Keratinocyte (primary cell): ENCODE results near the gene ARHGEF6. TPM values are rescaled to one million over a fixed set of nuclear protein-coding genes. Genes with fewer than 3 reads are reported as not detected.

ENCODE experiments used
- DNase-seq: peaks from one replicate; pipeline ENCODE4 v3.0.0-alpha.2; 2011; ENCODE audit warnings: low read depth, missing footprints, low spot score
- FAIRE-seq: peaks from 2 replicates; lab custom pipeline; 2011; peaks lifted over from hg19 to GRCh38; lab: Jason Lieb, UNC
- H2AFZ ChIP-seq: 2 replicates; pipeline ENCODE4 v1.6.0; 2012; ENCODE audit warnings: low read length, control low read depth, inconsistent platforms; ENCODE audit not compliant: control insufficient read depth
- H3K27ac ChIP-seq: 2 replicates; pipeline ENCODE4 v1.5.1; 2011; ENCODE audit warnings: low read length; ENCODE audit not compliant: control insufficient read depth, insufficient read depth
- H3K27me3 ChIP-seq: 3 replicates; pipeline ENCODE4 v1.6.0; 2011; ENCODE audit warnings: low read length; ENCODE audit not compliant: control insufficient read depth, insufficient read depth; ENCODE audit errors: extremely low read depth
- H3K36me3 ChIP-seq, 2 experiments: 2 replicates in 1 of 2; 3 replicates in 1 of 2; pipeline ENCODE4 v1.5.1; 2011; ENCODE audit warnings: low read length in 2 of 2, mild to moderate bottlenecking in 1 of 2; ENCODE audit not compliant: control insufficient read depth in 2 of 2, insufficient read depth in 2 of 2; ENCODE audit errors: extremely low read depth in 1 of 2
- H3K4me1 ChIP-seq: 3 replicates; pipeline ENCODE4 v1.5.1; 2011; ENCODE audit warnings: low read length; ENCODE audit not compliant: control insufficient read depth, insufficient read depth; ENCODE audit errors: extremely low read depth
- H3K4me2 ChIP-seq: 3 replicates; pipeline ENCODE4 v1.6.0; 2011; ENCODE audit warnings: low read depth, low read length; ENCODE audit not compliant: control insufficient read depth, insufficient read depth; ENCODE audit errors: extremely low read depth
- H3K4me3 ChIP-seq, 3 experiments: fragments of 200-600 bp in 1 of 3; sonication (generic) in 1 of 3; 2 replicates in 2 of 3; 3 replicates in 1 of 3; pipeline ENCODE4 v1.5.1; 2011 to 2016; ENCODE audit warnings: low read length in 3 of 3, mild to moderate bottlenecking in 3 of 3, control low read depth in 2 of 3, inconsistent platforms in 1 of 3, low read depth in 1 of 3, mixed read lengths in 1 of 3, mixed run types in 1 of 3, moderate library complexity in 1 of 3; ENCODE audit not compliant: control insufficient read depth in 2 of 3, insufficient read depth in 2 of 3; ENCODE audit errors: extremely low read depth in 1 of 3
- H3K79me2 ChIP-seq: 2 replicates; pipeline ENCODE4 v1.6.0; 2012; ENCODE audit warnings: low read length; ENCODE audit not compliant: control insufficient read depth, insufficient read depth
- H3K9ac ChIP-seq: 3 replicates; pipeline ENCODE4 v1.6.0; 2011; ENCODE audit warnings: low read length; ENCODE audit not compliant: control insufficient read depth, insufficient read depth; ENCODE audit errors: extremely low read depth
- H3K9me1 ChIP-seq: 3 replicates; pipeline ENCODE4 v1.6.0; 2011; ENCODE audit warnings: low read length; ENCODE audit not compliant: control insufficient read depth, insufficient read depth; ENCODE audit errors: extremely low read depth
- H3K9me3 ChIP-seq: 2 replicates; pipeline ENCODE4 v1.5.1; 2012; ENCODE audit warnings: low read depth, low read length; ENCODE audit not compliant: control insufficient read depth
- H4K20me1 ChIP-seq: 3 replicates; pipeline ENCODE4 v1.6.0; 2011; ENCODE audit warnings: low read length; ENCODE audit not compliant: control insufficient read depth, insufficient read depth; ENCODE audit errors: extremely low read depth
- CTCF ChIP-seq, 3 experiments: IDR thresholded peaks in 1 of 3; conservative IDR thresholded peaks in 1 of 3; optimal IDR thresholded peaks in 1 of 3; 2 replicates in 2 of 3; 3 replicates in 1 of 3; pipeline versions ENCODE3 to v1.5.1; 2011; ENCODE audit warnings: low read length in 3 of 3, mild to moderate bottlenecking in 3 of 3, moderate library complexity in 2 of 3, control low read depth in 1 of 3, inconsistent platforms in 1 of 3; ENCODE audit not compliant: insufficient read depth in 2 of 3; ENCODE audit errors: extremely low read depth in 1 of 3
- EZH2 ChIP-seq: IDR thresholded peaks from one replicate; pipeline ENCODE4 v1.6.1; 2012; ENCODE audit warnings: inconsistent platforms, mild to moderate bottlenecking, low read length, moderate library complexity
- dilution Hi-C: fragments of 300-500 bp; cut with MboI; formaldehyde crosslinking; loops from one replicate; pipeline ENCODE4 v1.7.0; 2020; ENCODE audit warnings: low sequenced_read_pairs; ENCODE audit not compliant: extremely low pct_ligation_motif_present
- polyA plus RNA-seq, 5 experiments: library from polyadenylated mRNA; depleted of rRNA in 3 of 5; stranded (reverse) in 3 of 5; stranded (forward) in 1 of 5; unstranded in 1 of 5; fragments of >200 nt; gene quantifications; 1 replicate in 1 of 5; 2 replicates in 3 of 5; 3 replicates in 1 of 5; pipeline versions ENCODE4 v1.2.1 to v1.2.3, GENCODE V29; 2011 to 2012; ENCODE audit warnings: missing spikeins in 2 of 5, low read depth in 1 of 5, low replicate concordance in 1 of 5

ARHGEF6 gene
- polyA plus RNA-seq, 1 donor (not counting 4 experiments of a cell fraction or from before 2014, with no cell fraction given), result 0.18 TPM

- no peaks in the 10 kb centered on the region for H3K36me3 ChIP-seq
- H3K4me2 ChIP-seq, result no peak overlapping the region
- H3K27me3 ChIP-seq, result no peaks in the 10 kb centered on the region
- H4K20me1 ChIP-seq, result no peaks in the 10 kb centered on the region
- no peaks in the 10 kb centered on the region for H3K4me1 ChIP-seq
- TF ChIP-seq CTCF (optimal IDR thresholded peaks at IDR 0.05 in 1 of 3, IDR thresholded peaks at IDR 0.05 in 1 of 3, conservative IDR thresholded peaks at IDR 0.05 in 1 of 3; ENCODE audit: extremely low read depth in 1 of 3, insufficient read depth in 2 of 3, low read length in 3 of 3), result no peak
- TF ChIP-seq EZH2, result no peak
- no peak overlapping the region for H3K4me3 ChIP-seq
- no peak overlapping the region for H3K27ac ChIP-seq
- no peak for FAIRE-seq
- no peak overlapping the region for H3K9ac ChIP-seq
- H3K9me1 ChIP-seq, result no peaks in the 10 kb centered on the region
- H3K9me3 ChIP-seq, result no peaks in the 10 kb centered on the region
- no peaks in the 10 kb centered on the region for H3K79me2 ChIP-seq
- DNase-seq, result no peak
- no peak overlapping the region for H2AFZ ChIP-seq
- dilution Hi-C loops, result no loop called here
Measured at GRCh38 chrX:136755411-136755810, 25.3 kb downstream of the ARHGEF6 start.

GRCh38 chrX:136754651-136755050, 26.1 kb downstream of the ARHGEF6 start:
- Histone ChIP-seq H3K79me2 (no peaks in the 10 kb centered on the region), H3K4me3 (no peak overlapping the region), H3K9me3 (no peaks in the 10 kb centered on the region), H4K20me1 (no peaks in the 10 kb centered on the region), H2AFZ (no peak overlapping the region), H3K36me3 (no peaks in the 10 kb centered on the region), H3K4me2 (no peak overlapping the region), H3K9ac (no peak overlapping the region), H3K27ac (no peak overlapping the region), H3K4me1 (no peaks in the 10 kb centered on the region), H3K27me3 (no peaks in the 10 kb centered on the region), H3K9me1 (no peaks in the 10 kb centered on the region)
- no peak for TF ChIP-seq CTCF (optimal IDR thresholded peaks at IDR 0.05 in 1 of 3, IDR thresholded peaks at IDR 0.05 in 1 of 3, conservative IDR thresholded peaks at IDR 0.05 in 1 of 3; ENCODE audit: extremely low read depth in 1 of 3, insufficient read depth in 2 of 3, low read length in 3 of 3)
- TF ChIP-seq EZH2, result no peak
- FAIRE-seq (no peak), DNase-seq (no peak)
- dilution Hi-C loops, result no loop called here
